Skeletal muscle tissue (tissue), 4 donors: ENCODE measurements around the gene KCNAB1. TPM values are rescaled to one million over a fixed set of nuclear protein-coding genes. Genes with fewer than 3 reads are reported as not detected.
"Not testable (repeated sequence)": the region's sequence is repeated elsewhere in the genome, so short reads cannot be mapped to it uniquely, and the experiment has no call there.

Source experiments
- H3K27ac ChIP-seq: one replicate; pipeline ENCODE4 v1.7.0; 2013; ENCODE audit warnings: mild to moderate bottlenecking, low read depth, low read length, inconsistent platforms
- H3K27me3 ChIP-seq, 3 donors: one replicate each; pipeline ENCODE4 v1.7.0; 2013; ENCODE audit warnings: low read length in 3 of 3; ENCODE audit not compliant: control insufficient read depth in 3 of 3, insufficient read depth in 3 of 3
- H3K36me3 ChIP-seq, 3 donors: one replicate each; pipeline ENCODE4 v1.7.0; 2013; ENCODE audit warnings: low read length in 3 of 3; ENCODE audit not compliant: control insufficient read depth in 3 of 3, insufficient read depth in 3 of 3
- H3K4me1 ChIP-seq, 3 donors: one replicate each; pipeline ENCODE4 v1.7.0; 2013; ENCODE audit warnings: low read length in 3 of 3, mild to moderate bottlenecking in 3 of 3; ENCODE audit not compliant: control insufficient read depth in 3 of 3, insufficient read depth in 3 of 3
- H3K4me3 ChIP-seq, 3 donors: one replicate each; pipeline ENCODE4 v1.7.0; 2013; ENCODE audit warnings: low read length in 3 of 3
- H3K9ac ChIP-seq, 3 donors: one replicate each; pipeline ENCODE4 v1.7.0; 2013; ENCODE audit warnings: low read length in 3 of 3, mild to moderate bottlenecking in 3 of 3, moderate library complexity in 2 of 3, low read depth in 1 of 3
- H3K9me3 ChIP-seq, 3 donors: one replicate each; pipeline ENCODE4 v1.7.0; 2013; ENCODE audit warnings: low read length in 3 of 3; ENCODE audit not compliant: control insufficient read depth in 3 of 3
- total RNA-seq: library from RNA; depleted of rRNA; stranded (reverse); fragments of >200 nt; gene quantifications from one replicate; pipeline ENCODE4 v1.2.3, GENCODE V29; 2014
- donor health status: Osteomylitis.

The KCNAB1 gene
- total RNA-seq, 1 donor from 2014 or later, result 4.2 TPM

DNA sequence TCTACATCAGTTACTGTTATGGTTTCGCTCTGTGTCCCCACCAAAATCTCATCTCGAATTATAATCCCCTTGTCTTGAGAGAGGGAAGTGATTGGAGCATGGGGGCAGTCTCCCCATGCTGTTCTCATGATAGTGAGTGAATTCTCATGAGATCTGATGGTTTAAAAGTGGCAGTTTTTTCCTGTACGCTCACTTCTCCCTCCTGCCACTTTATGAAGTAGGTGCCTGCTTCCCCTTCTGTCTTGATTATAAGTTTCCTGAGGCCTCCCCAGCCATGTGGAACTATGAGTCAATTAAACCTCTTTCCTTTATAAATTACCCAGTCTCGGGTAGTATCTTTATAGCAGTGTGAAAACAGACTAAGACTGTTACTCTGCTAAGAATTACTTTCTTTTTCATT lies 449.5 kb downstream of the KCNAB1 start:
- H3K27me3 ChIP-seq, H3K4me3 ChIP-seq, H3K9me3 ChIP-seq, H3K9ac ChIP-seq, H3K4me1 ChIP-seq, H3K27ac ChIP-seq, H3K36me3 ChIP-seq: not testable (repeated sequence)

DNA sequence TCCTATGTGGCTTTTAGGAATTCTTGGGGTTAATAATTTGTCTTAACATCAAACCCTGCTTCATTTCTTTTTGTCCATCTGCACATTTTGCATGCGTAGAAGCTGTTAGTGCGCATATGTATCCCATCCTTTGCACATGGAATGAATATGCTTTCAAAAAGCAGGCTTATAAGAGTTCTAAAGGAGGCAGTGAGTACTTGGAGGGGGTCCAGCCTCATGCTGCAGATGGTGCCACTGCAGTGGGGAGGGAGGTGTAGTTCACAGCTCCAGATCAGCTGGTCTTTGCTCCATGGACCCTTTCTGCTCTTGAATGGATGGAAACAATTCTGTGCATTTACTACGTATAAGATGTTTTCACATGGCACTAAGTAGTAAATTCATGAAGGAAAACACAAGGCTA lies 455.3 kb downstream of the KCNAB1 start:
- H3K4me1 ChIP-seq, result no peaks in the 10 kb centered on the region
- no peaks in the 10 kb centered on the region for H3K36me3 ChIP-seq
- H3K9me3 ChIP-seq, result no peaks in the 10 kb centered on the region
- H3K27ac ChIP-seq, result no peak overlapping the region
- H3K27me3 ChIP-seq, result no peaks in the 10 kb centered on the region
- H3K4me3 ChIP-seq, result no peak overlapping the region
- H3K9ac ChIP-seq, result no peak overlapping the region

GRCh38 chr3:156576051-156576450 lies 455.7 kb downstream of the KCNAB1 start:
- Histone ChIP-seq H3K27ac (no peak overlapping the region), H3K4me1 (no peaks in the 10 kb centered on the region), H3K9ac (no peak overlapping the region), H3K4me3 (no peak overlapping the region), H3K9me3 (no peaks in the 10 kb centered on the region), H3K27me3 (no peaks in the 10 kb centered on the region), H3K36me3 (no peaks in the 10 kb centered on the region)

DNA sequence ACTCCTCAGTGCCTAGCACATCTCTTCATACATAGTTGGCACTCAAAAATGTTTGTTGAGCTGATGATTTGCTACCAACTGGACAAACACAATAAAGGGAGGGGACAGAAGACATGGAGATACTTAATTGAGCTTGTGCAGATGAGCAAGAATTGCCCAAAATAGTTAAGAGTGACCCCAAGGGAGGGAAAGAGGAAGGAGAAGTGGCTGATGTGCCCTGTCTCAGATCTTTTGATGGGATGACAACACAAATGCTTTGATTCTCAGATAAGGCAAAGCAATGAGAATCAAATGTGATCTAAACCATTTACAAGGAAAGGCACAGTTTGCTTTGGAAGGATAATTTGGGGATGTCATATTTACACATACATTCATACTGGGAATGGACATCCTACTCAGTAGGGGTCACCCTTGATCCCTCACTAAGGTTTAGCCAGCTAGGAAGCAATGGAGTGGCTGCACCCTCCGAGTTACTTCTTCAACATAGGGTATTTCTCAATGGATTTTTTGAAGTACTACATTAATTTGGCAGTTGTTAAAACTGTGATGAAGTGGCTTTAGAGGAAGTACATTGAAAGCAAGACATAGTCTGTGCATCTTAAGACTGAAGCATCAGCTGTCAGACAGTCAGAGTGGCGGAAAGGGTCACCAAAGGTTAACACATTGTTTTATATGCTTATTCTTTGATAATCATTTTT lies 456.4 kb downstream of the KCNAB1 start:
- no peak overlapping the region for H3K4me3 ChIP-seq
- H3K36me3 ChIP-seq, result no peaks in the 10 kb centered on the region
- no peaks in the 10 kb centered on the region for H3K27me3 ChIP-seq
- no peaks in the 10 kb centered on the region for H3K4me1 ChIP-seq
- H3K9me3 ChIP-seq, result no peaks in the 10 kb centered on the region
- H3K27ac ChIP-seq, result no peak overlapping the region
- H3K9ac ChIP-seq, result no peak overlapping the region

DNA sequence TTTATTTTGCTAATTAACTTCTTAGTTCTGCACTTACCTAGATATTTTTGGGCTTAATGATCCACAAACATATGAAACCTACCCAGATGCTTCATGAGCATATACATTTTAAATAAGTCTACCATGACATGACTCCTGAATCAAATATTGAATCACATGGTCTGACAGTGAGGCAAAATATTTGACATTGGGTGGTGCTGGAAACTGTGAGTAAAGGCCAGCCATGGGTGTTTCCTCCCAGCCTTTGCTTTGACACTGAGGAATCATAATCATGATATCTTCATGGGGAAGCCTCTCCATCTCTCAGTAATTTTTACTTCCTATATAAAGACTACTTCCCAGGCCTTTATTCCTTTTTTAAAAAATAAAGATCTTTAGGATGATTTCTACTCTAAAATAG lies 457.4 kb downstream of the KCNAB1 start:
- Histone ChIP-seq H3K9ac (no peak overlapping the region), H3K4me3 (no peak overlapping the region), H3K9me3 (no peaks in the 10 kb centered on the region), H3K27ac (no peak overlapping the region), H3K27me3 (no peaks in the 10 kb centered on the region), H3K36me3 (no peaks in the 10 kb centered on the region), H3K4me1 (no peaks in the 10 kb centered on the region)

GRCh38 chr3:156579427-156579851 lies 459.1 kb downstream of the KCNAB1 start:
- H3K36me3 ChIP-seq, result no peaks in the 10 kb centered on the region
- no peak overlapping the region for H3K9ac ChIP-seq
- H3K27ac ChIP-seq, result no peak overlapping the region
- H3K4me1 ChIP-seq, result no peaks in the 10 kb centered on the region
- no peak overlapping the region for H3K4me3 ChIP-seq
- no peaks in the 10 kb centered on the region for H3K9me3 ChIP-seq
- H3K27me3 ChIP-seq, result no peaks in the 10 kb centered on the region

- Histone ChIP-seq H3K36me3 (no peaks in the 10 kb centered on the region), H3K4me1 (no peaks in the 10 kb centered on the region), H3K27ac (no peak overlapping the region), H3K9ac (no peak overlapping the region), H3K4me3 (no peak overlapping the region), H3K9me3 (no peaks in the 10 kb centered on the region), H3K27me3 (no peaks in the 10 kb centered on the region)
These were observed 460.7 kb downstream of the KCNAB1 start for GRCh38 chr3:156581033-156581432.

- Histone ChIP-seq H3K9me3 (no peaks in the 10 kb centered on the region), H3K4me3 (no peak overlapping the region), H3K9ac (no peak overlapping the region), H3K27me3 (no peaks in the 10 kb centered on the region), H3K27ac (no peak overlapping the region), H3K4me1 (peaks cover 0 to 2% (median 0%) of the 10 kb centered on the region in 3 donors), H3K36me3 (no peaks in the 10 kb centered on the region)
These were observed 461.6 kb downstream of the KCNAB1 start for GRCh38 chr3:156581954-156582353.

GRCh38 chr3:156582532-156583183 lies 462.3 kb downstream of the KCNAB1 start:
- Histone ChIP-seq H3K4me1 (peaks cover 0 to 8% (median 6%) of the 10 kb centered on the region in 3 donors), H3K4me3 (no peak overlapping the region), H3K9me3 (no peaks in the 10 kb centered on the region), H3K27ac (no peak overlapping the region), H3K27me3 (no peaks in the 10 kb centered on the region), H3K9ac (no peak overlapping the region), H3K36me3 (no peaks in the 10 kb centered on the region)

- H3K27me3 ChIP-seq, result no peaks in the 10 kb centered on the region
- H3K27ac ChIP-seq, result no peak overlapping the region
- no peaks in the 10 kb centered on the region for H3K36me3 ChIP-seq
- H3K9me3 ChIP-seq, result no peaks in the 10 kb centered on the region
- peaks cover 0 to 9% (median 8%) of the 10 kb centered on the region in 3 donors for H3K4me1 ChIP-seq
- no peak overlapping the region for H3K9ac ChIP-seq
- no peak overlapping the region for H3K4me3 ChIP-seq
These were observed 463.1 kb downstream of the KCNAB1 start for GRCh38 chr3:156583469-156583868.
